ENCODE results near the gene KIF19. TPM values are rescaled to one million over a fixed set of nuclear protein-coding genes. Genes with fewer than 3 reads are reported as not detected.

Gene KIF19
- total RNA-seq, 1 experiment from 2014 or later, result not detected

DNA sequence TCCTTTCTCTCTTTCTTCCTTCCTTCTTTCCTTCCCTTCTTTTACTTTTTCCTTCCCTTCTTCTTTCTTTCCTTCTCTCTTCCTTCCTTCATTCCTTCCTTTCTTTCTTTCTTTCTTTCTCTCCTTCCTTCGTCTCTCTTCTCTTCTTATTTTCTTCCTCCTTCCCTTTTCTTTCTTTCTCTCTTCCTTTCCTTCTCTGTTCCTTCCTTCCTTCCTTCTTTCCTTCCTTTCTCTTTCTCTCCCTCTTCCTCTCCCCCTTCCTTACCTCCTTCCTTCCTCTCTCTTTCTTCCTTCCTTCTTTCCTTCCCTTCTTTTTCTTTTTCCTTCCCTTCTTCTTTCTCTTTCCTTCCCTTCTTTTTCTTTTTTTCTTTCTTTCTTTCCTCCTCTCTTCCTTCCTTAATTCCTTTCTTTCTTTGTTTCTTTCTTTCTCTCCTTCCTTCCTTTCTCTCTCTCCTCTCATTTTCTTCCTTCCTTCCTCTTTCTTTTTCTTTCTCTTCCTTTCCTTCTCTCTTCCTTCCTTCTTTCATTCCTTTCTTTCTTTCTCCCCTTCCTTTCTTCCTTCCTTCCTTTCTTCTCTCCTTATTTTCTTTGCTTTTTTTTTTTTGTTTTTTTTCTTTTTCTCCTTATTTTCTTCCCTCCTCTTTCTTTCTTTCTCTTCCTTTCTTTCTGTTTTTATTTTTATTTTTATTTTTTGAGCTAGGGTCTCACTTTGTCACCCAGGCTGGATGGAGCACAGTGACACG, 64.1 kb downstream of the KIF19 start:
- H3K9me2 ChIP-seq (replicated peaks; ENCODE audit: low read length), result no peaks in the 10 kb centered on the region
- no peaks in the 10 kb centered on the region for H3K79me2 ChIP-seq (ENCODE audit: low read length)
- no peak overlapping the region for H3K27ac ChIP-seq (ENCODE audit: low read length)
- no peaks in the 10 kb centered on the region for H3K9me3 ChIP-seq (ENCODE audit: low read length)
- ChIA-PET CTCF (no interaction called here), POLR2A (ENCODE audit: unreplicated experiment) (no interaction called here)
- no peaks in the 10 kb centered on the region for H3F3A ChIP-seq (ENCODE audit: low read length, unreplicated experiment)
- no peaks in the 10 kb centered on the region for H3K27me3 ChIP-seq (ENCODE audit: low read length)
- intact Hi-C loops (cut with micrococcal nuclease), result no loop called here
- TF ChIP-seq, protein P1, sequence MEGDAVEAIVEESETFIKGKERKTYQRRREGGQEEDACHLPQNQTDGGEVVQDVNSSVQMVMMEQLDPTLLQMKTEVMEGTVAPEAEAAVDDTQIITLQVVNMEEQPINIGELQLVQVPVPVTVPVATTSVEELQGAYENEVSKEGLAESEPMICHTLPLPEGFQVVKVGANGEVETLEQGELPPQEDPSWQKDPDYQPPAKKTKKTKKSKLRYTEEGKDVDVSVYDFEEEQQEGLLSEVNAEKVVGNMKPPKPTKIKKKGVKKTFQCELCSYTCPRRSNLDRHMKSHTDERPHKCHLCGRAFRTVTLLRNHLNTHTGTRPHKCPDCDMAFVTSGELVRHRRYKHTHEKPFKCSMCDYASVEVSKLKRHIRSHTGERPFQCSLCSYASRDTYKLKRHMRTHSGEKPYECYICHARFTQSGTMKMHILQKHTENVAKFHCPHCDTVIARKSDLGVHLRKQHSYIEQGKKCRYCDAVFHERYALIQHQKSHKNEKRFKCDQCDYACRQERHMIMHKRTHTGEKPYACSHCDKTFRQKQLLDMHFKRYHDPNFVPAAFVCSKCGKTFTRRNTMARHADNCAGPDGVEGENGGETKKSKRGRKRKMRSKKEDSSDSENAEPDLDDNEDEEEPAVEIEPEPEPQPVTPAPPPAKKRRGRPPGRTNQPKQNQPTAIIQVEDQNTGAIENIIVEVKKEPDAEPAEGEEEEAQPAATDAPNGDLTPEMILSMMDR (conservative IDR thresholded peaks at IDR 0.05; ENCODE audit: low read depth, low read length), result no peak
- TF ChIP-seq EZH2 (IDR thresholded peaks at IDR 0.05; ENCODE audit: low read length, unreplicated experiment), result no peak
- no peak for TF ChIP-seq EZH2phosphoT487 (IDR thresholded peaks at IDR 0.05; ENCODE audit: borderline replicate concordance, low read length)
- no peak for DNase-seq
- ATAC-seq, result no peak
- H3K36me3 ChIP-seq (ENCODE audit: low read depth, low read length), result no peaks in the 10 kb centered on the region
- peaks cover 11% of the 10 kb centered on the region for H3K4me1 ChIP-seq (ENCODE audit: insufficient read depth, low read length)
- H3K9ac ChIP-seq (ENCODE audit: low read length), result no peak overlapping the region
- no peak overlapping the region for H3K4me2 ChIP-seq (ENCODE audit: low read length)
- no TSS peak for BruUV-seq (replicated peaks)
- H2AFZ ChIP-seq (ENCODE audit: low read length), result no peak overlapping the region
- H4K20me1 ChIP-seq (ENCODE audit: low read length), result no peaks in the 10 kb centered on the region
- H3K4me3 ChIP-seq (ENCODE audit: low read length), result no peak overlapping the region

DNA sequence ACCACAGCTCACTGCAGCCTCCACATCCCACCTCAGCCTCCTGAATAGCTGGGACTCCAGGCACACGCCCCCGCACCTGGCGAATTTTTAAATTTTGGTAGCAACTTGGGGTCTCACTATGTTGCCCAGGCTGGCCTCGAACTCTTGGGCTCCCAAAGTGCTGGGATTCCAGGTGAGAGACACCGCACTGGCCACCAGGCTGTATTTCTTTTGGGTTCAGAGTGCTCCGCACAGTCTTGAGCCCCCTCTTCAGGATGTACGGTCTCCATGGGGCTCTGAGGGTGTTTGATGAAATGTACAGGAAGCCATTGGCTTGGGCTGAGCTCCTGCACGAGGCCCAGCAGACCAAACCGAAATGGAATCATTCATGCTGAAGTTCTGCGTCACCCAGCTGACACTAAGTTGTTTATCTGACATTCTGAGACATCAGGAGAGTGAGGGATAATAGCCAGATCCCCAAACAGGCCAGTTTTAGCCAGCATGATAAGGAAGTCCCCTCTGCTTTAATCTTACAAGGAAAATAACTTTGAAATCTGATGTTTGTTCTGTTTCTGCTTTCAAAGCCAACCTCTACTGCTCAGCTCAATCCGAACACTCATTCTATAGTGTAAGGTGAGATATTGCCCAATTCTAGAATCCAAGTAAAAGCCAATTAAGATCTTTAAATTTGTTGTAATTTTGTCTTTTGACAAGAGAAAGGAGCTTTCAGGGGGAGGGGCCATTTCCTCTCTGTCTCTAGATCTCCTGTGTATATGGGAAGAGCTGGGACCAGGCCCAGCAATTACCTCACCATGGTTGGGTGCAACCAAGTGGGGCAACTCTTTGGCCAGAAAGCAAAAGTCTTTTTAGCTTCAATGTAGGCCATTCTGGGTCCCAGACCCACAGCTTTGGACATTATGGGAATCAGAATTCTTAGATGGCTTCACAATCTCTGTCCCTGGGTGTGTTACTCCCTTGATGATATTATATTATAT, 64.9 kb downstream of the KIF19 start:
- H3K4me3 ChIP-seq (ENCODE audit: low read length), result no peak overlapping the region
- no peaks in the 10 kb centered on the region for H4K20me1 ChIP-seq (ENCODE audit: low read length)
- no peaks in the 10 kb centered on the region for H3K79me2 ChIP-seq (ENCODE audit: low read length)
- H3F3A ChIP-seq (ENCODE audit: low read length, unreplicated experiment), result no peaks in the 10 kb centered on the region
- no peaks in the 10 kb centered on the region for H3K9me2 ChIP-seq (replicated peaks; ENCODE audit: low read length)
- no peak overlapping the region for H3K4me2 ChIP-seq (ENCODE audit: low read length)
- no peaks in the 10 kb centered on the region for H3K9me3 ChIP-seq (ENCODE audit: low read length)
- intact Hi-C loops (cut with micrococcal nuclease), result no loop called here
- H3K4me1 ChIP-seq (ENCODE audit: insufficient read depth, low read length), result peaks cover 17% of the 10 kb centered on the region
- TF ChIP-seq, protein P1 (conservative IDR thresholded peaks at IDR 0.05; ENCODE audit: low read depth, low read length), result no peak
- TF ChIP-seq EZH2 (IDR thresholded peaks at IDR 0.05; ENCODE audit: low read length, unreplicated experiment), result no peak
- no peak for TF ChIP-seq EZH2phosphoT487 (IDR thresholded peaks at IDR 0.05; ENCODE audit: borderline replicate concordance, low read length)
- DNase-seq (no peak), ATAC-seq (no peak)
- BruUV-seq (replicated peaks), result no TSS peak
- H3K27me3 ChIP-seq (ENCODE audit: low read length), result no peaks in the 10 kb centered on the region
- CTCF ChIA-PET, result interaction anchor here (0.6 kb wide), 1 partner anchor 81 kb away, joined by 3 read pairs; no protein-coding TSS in a partner anchor
- no peak overlapping the region for H3K27ac ChIP-seq (ENCODE audit: low read length)
- no peak overlapping the region for H3K9ac ChIP-seq (ENCODE audit: low read length)
- POLR2A ChIA-PET (ENCODE audit: unreplicated experiment), result interaction anchor here (0.6 to 1.3 kb wide), 2 partner anchors 39 to 1095 kb away, joined by 3 read pairs; no protein-coding TSS in a partner anchor
- no peak overlapping the region for H2AFZ ChIP-seq (ENCODE audit: low read length)
- H3K36me3 ChIP-seq (ENCODE audit: low read depth, low read length), result no peaks in the 10 kb centered on the region
